NCI-H2196 (cell line): Measurements from ENCODE around the gene NUDT16L1.
"Not testable (repeated sequence)": the region's sequence is repeated elsewhere in the genome, so short reads cannot be mapped to it uniquely, and the experiment has no call there.

Experiments used
- DNase-seq: peaks from one replicate; lab custom pipeline; 2025; ENCODE audit not compliant: unreplicated experiment; lab: John Stamatoyannopoulos, UW

NUDT16L1 gene

DNA sequence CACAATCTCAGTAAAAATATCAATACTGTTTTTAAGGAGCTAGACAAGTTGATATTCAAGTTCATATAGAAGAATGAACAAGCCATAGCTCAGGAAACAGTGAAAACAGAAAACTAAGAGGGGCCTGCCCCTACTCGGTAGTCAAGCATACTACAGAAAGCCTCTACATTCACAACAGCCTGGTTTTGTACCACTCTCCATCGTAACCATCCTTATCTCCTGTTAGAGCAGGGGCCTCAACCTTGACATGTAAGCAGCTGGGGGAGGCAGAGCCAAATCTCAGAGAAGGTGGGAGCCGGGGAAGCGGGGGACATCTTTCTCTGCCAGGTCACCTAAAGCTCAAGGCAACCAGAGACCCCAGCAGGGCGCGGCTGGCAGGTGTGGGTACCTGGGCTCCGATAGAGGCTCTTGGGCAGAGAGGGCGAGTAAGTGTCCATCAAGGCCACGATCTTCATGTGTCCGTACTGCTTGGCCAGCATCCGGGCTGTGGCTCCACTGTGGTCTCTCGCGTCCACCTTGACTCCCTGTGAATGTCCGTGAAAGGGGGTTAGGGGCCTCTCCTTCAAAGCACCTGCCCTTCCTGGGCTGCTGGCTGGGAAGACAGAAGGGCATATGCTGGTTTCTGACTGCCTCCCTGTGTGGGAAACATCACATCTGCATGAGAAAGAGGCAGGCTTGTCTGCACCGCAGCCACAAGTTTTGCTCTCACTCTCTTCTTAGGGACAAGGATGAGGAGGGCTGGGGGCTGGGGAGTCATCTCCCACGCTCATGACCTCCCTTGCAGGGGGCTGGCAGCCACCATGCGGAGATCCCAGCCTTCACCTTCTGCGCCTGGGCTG, 20.5 kb downstream of the NUDT16L1 start:
- DNase-seq = no peak

DNA sequence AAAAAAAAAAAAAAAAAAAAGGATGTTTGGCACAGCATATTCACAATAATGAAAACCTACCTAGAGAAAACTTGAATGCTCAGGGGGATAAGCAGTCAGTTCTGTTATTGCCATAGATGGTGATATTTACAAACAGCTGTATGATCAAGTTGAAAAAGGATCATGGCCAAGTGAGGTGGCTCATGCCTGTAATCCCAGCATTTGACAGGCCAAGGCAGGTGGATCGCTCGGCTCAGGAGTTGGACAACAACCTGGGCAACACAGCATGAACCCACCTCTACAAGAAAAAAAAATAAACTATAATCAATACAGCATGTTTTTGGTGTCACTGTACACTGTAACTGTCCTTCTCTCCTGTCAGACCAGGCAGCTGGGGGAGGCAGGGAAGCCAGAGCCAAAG, 21.6 kb downstream of the NUDT16L1 start:
- DNase-seq = no peak

DNA sequence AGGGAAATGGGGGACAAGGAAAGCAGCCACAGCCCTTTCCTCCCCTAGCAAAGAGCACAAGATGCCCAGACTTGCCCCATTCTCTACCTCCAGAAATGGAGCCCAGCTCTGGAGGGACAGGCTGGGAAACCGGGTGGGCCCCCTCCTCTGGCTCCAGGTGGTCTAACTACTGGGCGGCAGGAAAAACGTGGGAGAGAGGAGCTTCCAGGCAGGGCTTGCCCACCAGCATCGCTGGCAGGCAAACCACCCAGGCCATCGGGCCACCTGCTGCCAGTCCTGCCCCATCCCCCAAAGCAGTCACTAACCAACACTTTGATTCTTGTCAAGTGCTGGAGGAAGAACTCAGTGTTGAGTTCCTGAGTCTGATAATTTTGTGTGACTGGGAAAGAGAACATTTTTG, 25.1 kb downstream of the NUDT16L1 start:
- DNase-seq = no peak

DNA sequence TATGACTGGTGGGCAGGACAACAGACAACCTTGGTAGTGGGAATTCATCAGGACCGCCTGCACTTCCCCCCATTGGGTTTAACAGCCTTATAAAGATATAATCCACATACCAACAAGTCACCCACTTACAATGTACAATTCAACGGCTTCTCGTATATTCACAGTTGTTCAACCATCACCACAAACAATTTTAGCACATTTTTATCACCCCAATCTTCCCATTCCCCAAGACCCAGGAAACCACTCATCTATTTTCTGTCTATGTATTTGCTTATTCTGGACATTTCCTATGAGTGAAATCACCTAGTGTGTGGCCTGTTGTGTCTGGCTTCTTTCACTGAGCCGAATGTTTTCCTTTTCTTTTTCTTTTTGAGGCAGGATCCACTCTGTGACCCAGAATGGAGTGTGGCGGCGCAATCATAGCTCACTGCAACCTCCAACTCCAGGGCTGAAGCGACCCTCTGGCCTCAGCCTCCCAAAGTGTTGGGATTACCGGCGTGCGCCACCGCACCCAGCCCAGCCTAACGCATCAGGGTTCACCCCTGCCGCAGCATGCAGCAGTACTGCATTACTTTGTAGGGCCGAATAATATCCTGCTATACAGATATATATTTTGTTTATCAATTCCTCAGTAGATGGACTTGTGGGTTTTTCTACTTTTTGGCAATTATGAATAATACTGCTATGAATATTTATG, 29.9 kb downstream of the NUDT16L1 start:
- DNase-seq = no peak

DNA sequence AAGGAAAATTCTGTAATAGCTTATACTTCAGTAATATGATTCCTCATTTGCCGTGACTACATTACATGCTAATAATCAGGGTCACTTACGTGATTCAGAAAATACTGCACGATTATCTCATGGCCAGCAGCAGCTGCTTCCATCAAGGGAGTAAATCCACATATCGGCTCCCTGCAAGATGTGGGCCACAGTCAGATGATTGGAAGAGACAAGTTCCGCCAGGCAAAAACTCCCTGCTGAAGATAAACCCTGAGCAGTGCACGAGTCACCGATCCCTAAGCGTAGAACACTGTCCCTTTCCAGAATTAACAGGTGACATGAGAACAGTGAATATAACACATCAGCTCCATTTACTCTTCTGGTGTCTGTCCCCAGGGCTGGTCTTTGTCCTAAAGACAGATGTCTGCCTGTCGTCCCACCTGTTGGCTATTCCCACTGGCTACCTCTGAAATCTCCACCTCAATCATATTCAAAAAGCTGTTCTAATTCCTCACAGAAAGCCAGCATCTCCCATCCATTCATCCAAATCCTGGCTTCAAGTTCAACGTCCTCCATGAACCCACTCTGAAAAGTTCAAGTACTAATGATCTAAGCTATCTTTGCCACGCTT, 31.4 kb downstream of the NUDT16L1 start:
- no peak for DNase-seq

DNA sequence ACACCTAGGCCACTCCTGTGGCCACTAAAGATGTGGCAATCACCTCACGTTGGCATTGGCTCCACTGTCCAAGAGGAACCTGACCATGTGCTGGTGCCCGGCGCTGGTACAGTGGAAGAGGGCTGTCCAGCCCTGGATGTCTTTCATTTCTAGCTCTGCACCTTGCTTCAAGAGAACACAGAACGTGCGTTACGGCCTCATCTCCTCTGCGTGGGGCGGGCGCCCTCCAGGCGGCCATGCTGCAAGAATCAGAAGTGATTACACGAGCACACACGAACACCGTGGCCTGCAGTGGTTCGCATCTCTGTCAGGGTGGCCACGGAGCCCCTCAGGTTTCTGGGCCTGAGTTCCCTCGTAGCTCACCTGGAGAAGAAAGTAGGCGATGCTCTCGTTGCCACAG, 33.3 kb downstream of the NUDT16L1 start:
- DNase-seq = no peak

DNA sequence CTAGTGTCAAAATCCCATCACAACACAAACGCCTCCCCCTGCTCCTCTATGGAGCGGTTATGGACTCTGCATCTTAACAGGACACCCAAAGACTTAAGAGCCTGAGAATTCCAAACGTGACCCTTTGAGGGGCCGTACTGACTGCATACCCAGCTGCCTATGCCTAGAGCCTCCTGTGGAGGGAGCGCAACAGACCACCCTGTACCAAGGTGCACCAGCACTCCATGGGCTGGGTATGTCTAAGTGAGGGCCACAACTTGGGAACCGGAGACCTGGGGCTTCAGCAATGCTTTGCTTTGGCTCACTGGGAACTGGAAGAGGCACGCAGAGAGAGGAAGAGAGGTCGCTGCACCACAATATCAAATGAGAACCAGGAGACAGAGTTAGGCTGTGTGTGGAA, 35.3 kb downstream of the NUDT16L1 start:
- no peak for DNase-seq

DNA sequence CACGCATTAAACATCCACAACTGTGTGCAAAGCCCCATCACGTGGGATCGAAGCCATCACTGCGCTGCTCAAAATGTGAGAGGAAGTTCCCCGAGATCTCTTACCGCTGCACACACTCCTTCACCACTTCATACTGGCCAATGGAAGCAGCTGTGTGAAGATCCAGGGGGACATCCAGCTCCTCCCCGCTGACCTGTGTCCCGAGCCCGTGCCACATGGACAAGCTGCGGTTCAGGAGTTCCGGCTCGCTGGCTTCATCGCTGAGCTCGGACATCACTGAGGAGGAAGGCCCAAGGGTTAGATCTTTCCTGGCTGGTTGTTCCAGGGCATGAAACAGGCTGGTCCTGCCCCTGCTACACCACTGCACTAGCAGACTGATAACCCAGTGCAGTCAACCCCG, 36.5 kb downstream of the NUDT16L1 start:
- DNase-seq = no peak

DNA sequence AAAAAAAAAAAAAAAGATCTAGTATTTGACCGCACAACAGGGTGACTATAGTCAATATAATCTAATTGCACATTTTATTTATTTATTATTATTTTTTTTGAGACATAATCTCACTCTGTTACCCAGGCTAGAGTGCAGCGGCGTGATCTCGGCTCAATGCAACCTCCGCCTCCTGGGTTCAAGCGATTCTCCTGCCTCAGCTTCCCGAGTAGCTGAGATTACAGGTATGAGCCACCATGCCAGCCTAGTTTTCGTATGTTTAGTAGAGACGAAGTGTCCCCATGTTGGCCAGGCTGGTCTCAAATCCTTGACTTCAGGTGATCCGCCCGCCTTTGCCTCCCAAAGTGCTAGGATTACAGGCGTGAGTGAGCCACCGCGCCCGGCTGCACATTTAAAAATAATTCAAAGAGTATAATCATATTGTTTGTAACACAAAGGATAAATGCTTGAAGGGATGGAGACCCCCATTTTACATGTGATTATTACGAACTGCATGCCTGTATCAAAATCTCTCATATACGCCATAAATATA, 39.9 kb downstream of the NUDT16L1 start:
- DNase-seq = no peak

DNA sequence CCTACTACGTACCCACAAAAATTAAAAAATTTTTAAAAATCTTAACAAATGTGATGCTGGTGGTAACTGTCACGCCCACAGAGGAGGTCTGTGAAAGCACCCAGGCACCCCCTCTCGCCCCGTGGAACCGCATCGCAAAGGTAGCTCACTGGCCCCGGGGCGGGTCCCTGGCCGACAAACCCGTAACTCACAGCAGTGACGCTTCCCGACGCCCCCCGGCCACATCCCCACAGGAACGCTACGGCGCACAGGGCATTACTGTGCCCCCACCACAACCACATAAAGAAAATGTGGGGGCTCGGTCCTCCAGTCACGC, 40.3 kb downstream of the NUDT16L1 start:
- DNase-seq = no peak

DNA sequence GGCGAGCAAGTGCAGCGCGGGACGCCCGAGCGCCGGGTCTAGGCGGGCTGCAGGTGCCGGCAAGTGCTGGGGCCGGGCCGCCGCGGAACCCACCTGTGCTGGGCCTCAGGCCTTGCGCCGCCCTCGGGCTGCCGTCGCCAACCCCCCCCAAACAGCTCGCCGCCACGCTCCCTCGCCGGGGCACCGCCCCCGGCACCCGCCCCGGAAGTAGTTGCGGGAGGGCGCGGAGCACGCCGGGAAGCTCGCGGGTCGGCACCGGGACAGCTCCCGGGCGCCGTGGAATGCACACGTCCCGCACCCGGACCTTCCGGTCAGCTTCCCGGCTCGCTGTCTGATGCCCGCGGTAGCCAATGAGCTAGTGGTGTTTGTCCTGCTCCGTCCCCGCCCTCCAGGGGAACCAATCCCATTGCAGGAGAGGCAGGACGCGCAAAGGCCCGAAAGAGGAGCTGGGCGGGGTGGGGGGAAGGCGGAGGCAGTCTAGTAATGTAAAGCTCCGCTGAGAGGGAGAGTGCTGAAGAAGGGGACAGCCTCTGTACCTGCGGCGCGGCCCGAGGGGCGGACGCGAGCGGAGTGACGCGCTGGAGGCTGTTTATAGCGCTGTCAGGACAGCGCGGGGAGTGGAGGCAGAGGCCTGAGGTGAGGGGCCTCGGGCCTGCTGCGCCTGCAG, 40.8 kb downstream of the NUDT16L1 start, which contains the start of the genes ANKS3 and DNAAF8:
Gene ANKS3 (minus strand): TSS at position 209 of the 667 bp plus-strand sequence. CDS start 4,122 bp downstream, outside the sequence.
Gene DNAAF8 (plus strand): TSS at position 475 of the 667 bp plus-strand sequence. CDS start 1,978 bp downstream, outside the sequence.
- DNase-seq = peak; percentile 94

DNA sequence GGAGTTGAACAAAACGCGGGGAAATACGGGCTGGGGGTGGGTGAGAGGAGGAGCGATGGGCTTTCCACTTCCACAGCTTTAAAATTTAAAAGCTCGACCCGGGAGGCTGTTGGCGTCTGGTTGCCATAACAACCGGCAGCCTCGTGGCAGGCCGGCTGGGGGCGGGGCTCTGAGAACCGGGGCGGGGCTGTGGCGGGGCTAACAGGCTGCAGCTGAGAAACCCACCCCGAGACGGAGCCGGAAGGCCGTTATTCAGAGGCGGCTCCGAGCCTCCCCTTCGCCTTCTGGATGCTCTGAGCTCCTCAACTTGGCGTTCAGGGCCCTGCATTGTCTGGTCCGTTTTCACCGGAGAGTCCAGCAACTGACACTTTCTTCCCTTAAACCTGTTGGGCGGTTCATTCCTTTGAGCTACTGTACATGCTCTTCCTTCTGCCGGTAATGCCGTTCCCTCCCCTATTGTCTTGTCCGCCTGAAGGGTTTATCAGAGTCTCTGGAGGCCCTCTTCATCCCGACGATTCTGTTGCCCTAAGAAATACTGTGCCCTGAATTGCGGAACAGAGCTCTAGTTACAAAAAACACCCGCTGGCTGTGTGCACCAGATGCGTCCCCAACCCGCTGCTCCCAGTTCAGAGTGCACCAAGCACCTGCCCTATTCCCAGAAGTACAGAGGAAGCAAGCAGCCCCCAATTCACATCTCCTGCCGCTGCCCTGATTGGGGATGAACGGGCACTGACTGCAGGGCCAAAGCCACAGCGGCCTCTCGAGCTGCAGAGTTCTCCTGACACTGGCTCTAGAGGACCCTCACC, 41.6 kb downstream of the NUDT16L1 start:
- DNase-seq = peak; percentile 77

DNA sequence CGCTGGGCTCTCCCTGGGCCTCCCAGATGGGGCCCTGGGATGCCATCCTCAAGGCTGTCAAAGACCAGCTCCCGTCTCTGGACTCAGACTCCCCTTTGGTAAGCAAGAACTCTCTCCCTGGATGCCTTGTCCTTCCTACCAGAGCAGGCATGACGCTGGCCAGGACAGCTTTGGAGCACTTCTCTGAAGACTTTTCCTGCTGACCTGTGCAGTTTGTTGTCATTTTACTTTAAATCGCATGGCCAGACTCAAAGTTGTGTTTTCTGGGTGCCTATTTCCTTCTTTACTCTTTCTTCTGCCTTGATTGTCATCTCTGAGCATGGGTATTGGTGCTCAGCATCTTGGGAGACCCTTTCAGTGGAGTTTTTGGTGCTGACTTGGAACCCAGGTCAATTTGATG, 43.2 kb downstream of the NUDT16L1 start:
- DNase-seq = no peak

DNA sequence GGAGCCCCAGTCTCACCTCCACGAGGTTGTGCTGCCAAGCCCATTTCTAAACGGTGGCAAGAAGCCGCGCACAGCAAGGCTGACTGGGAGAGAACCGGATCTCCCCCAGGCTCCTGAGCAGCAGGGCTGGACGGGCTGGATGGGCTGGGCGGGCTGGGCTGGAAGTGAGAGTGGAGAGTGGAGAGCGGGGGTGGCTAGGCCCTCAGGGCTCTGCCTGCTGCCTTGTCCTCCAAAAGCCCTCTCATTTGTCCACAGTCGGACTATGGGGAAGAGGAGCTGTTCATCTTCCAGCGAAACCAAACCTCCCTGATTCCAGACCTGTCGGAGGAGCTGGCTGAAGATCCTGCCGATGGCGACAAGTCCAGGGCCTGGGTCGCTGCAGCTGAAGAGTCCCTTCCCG, 44.2 kb downstream of the NUDT16L1 start:
- no peak for DNase-seq

DNA sequence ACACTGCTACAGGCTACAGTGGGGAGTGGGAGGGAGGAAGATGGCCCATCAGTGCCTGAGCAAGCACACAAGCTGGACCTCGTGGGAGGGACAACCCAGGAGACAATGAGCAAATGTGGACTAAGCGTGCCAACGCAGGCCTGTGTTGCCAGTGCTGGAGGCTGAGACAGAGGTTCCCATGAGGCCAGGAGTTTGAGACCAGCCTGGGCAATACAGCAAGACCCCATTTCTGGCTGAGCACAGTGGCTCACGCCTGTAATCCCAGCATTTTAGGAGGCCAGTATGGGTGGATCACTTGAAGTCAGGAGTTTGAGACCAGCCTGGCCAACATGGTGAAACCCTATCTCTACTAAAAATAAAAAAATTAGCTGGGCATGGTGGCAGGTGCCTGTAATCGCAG, 45.0 kb downstream of the NUDT16L1 start:
- DNase-seq = not testable (repeated sequence)

DNA sequence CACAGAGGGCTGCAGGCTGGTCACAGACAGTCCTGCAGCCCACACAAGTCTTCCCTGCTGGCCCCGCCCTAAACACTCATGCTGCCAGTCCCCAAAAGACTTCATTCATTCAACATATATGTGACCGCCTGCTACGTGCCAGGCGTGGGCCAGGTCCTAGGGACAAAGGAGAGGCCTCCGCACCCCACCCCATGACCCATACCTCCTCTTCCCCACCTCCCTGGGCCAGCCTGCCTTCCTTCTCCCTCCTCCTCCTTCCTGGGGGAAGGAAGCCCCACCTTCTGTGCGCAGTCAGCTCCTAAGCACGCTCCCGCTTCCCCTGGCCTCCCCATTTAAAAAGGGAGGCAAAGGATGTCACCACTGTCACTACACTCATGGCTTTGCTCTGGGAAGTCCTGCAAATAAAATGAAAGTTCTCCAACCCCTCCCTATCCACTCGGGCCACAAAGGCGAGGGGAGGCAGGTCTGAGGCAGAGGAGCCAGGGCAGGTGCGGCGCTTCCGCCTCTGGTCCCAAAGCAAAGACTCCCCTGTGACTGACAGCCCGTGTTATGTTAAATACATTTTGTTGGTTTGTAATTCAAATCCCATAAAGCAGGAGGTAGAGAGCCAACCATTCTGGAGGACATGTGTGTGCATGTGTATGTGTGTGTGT, 50.0 kb downstream of the NUDT16L1 start:
- DNase-seq = no peak

DNA sequence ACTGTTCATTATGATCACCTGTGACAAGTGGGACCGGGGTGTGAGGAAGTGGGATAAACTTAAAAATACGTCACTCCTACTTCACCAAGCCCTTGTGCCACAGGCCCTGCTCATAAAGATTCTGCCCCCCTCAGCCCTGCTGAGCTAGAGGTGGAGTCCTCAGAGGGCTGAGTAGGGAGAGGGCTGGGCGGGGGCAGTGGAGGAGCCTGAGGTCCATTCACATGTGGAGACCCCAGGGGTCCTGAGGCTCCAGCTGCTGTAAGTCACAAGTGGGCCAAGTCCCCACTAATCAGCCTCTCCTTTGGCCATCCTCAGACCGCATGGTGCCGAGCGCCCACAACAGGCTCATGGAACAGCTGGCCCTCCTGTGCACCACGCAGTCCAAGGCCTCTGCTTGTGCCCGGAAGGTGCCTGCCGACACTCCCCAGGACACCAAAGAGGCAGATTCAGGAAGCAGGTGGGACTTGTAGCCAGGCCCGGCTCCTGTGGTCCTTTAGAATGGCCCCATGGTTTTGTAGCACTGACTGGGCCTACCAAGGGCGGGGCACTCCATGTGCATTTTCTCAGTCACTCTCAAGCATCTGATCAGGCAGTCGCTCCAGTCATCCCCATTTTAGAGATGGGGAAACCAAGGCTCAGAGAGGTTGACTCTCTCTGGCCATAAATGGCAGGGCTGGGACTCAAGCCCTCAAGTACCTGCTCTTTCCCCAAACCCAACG, 51.4 kb downstream of the NUDT16L1 start:
- no peak for DNase-seq

DNA sequence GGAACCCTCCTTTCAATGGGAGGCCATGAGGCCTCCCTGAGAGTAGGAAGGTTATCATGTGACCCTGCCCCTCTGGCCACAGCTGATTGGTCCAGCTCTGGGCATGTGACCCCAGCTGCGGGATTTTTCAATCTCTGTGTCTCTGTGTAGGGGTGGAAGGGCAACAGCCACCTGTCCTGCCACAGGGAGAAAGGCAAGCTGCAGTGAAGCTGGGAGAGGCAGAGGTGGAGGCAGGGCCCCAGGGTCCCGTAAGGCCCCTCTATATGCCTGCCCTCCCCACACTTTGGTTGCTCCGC, 51.9 kb downstream of the NUDT16L1 start:
- no peak for DNase-seq
